NCI-H226 (cell line): ENCODE measurements around the gene ADAMTS17.
"Not testable (repeated sequence)": the region's sequence is repeated elsewhere in the genome, so short reads cannot be mapped to it uniquely, and the experiment has no call there.

ENCODE experiments used
- DNase-seq: peaks from one replicate; pipeline ENCODE4 v3.0.0-alpha.2; 2015

The ADAMTS17 gene

DNA sequence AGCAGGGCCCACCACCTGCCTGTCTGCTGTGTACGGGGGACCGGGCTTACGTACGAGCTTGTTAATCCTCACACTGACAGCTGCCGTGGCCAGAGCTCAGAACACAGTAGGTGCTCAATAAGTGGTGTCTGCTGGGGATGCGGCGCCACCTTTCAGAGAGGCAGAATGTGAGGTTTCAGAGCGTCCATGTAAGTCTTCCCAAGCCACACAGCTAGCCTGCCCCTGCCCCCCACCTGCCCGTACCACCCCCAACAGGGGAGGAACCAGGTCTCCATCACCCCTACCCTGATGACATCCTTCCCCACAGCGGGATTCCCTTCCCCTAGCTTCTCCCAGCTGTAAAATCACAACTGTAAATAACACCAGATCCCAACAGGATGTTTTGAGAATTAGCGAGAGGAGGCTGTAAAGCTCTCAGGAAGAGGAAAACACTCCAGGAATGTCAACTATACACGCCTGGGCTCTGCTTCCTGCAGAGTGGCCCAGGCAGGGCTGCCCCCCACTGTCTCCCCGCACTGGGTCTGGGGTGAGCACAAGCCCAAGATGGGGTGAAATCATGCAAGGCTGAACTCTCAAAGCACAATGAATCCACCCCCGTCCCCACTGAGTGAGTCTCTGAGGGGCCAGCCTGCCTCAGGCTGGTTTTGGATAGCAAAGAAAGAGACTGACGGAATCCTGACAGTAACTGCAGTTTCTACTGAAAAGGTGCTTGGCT lies 358.4 kb downstream of the ADAMTS17 start:
- no peak for DNase-seq

- no peak for DNase-seq
Measured at GRCh38 chr15:99982662-99983061, 359.1 kb downstream of the ADAMTS17 start.

- no peak for DNase-seq
Measured at GRCh38 chr15:99981839-99982658, 359.7 kb downstream of the ADAMTS17 start.

GRCh38 chr15:99981191-99981647 lies 360.6 kb downstream of the ADAMTS17 start:
- DNase-seq: peak; percentile 24

DNA sequence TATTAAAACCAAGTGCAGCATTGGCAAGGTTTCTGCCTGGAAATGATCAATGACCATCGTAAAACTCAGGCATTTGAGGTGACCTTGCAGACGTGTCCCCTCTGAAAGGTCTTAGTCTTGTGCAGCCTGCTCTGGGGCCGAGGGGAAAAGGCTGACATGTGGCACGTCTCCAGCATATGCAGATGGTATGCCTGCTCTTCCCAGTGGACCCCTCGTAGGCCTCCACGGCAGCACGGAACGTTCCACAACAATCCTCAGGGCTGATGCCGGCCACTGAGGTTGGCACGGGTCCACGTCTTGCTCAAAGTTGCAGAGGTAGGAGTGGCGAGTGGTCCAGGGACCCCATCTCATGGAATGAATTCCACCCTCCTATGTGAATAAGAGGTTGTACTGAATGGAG lies 361.0 kb downstream of the ADAMTS17 start:
- no peak for DNase-seq

GRCh38 chr15:99979886-99980285 lies 361.9 kb downstream of the ADAMTS17 start:
- not testable (repeated sequence) for DNase-seq

- DNase-seq: no peak
Measured at GRCh38 chr15:99979371-99979770, 362.4 kb downstream of the ADAMTS17 start.

DNA sequence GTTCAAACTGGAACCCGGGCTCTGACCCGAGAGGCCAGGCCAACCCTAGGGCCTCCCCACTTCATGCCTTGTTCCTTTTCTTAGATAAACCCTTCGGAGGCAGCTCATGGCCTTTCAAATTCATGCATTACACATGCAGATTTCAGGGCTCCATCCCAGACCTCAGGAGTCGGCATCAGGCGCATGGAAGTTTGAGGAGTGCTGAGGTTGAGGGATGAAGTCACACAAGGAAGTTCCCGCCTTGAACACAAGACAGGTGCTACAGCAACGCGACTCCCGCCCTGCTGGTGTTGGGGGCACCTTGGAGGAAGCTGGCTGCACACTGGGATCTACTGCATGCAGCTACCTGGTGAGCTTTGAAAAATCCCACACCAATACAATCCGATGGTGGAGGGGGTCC lies 363.3 kb downstream of the ADAMTS17 start:
- no peak for DNase-seq

DNA sequence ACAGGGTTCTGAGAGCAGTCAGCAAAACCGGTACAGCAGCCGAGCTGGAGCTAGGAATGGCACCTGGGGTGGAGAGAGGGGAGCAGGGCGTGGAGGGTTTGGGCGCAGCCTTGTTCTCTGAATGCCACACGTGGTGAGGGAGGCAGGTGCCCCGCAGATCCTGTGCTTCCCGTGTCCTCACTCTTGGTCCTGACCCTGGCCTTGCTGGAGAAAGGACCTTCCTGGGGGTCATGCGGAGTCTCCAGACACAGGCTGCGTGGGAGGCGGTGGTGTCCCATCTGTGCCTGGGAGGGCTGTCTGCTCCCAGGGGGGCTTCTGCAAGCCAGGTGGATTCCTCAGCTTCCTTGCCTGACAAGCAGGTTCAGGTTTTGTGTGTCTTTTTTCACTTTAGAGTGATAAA lies 363.8 kb downstream of the ADAMTS17 start:
- no peak for DNase-seq

DNA sequence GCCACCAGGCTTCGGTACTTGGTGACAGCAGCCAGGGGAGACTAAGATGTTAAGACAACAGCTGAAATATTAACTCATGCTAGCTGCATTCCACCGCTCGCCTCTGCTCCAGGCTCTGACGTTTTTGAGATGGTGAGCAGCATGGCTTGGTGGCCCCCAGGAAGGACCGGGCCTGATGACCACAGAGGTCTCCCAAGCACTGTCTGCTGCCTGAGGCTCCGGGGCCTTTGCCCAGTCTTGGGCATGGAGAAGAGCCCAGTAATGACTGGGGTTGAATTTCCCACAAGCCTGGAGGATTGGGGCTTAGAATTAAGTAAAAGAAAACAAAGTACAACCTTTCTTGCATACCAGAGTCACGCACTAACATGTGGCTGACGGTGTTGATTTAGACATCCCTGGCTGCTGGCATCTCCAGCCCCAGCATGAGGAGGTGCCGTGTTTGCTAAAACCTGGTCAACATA lies 364.9 kb downstream of the ADAMTS17 start:
- peak; percentile 85 for DNase-seq

- DNase-seq: no peak
Measured at GRCh38 chr15:99976000-99976399, 365.8 kb downstream of the ADAMTS17 start.

DNA sequence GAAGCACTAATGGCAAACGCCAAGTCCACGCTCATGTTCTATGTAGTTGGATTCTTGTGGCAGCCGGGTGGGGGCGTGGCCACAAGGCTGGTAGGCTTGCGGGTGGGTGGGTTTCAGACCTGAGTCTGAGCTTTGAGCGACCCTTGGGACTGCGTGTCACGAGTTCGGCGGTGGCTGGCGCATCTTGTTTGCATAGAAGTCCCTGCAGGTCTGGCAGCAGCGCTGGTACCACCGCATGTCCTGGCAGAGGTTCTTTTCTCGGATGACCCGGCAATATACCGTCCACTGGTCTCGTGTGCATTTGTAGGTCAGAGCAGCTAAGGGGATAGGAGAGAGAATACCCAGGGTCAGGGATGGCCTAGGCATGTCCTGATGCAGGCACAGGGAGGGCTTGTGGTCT lies 367.5 kb downstream of the ADAMTS17 start:
- no peak for DNase-seq

- DNase-seq: no peak
Measured at GRCh38 chr15:99973351-99973750, 368.4 kb downstream of the ADAMTS17 start.

DNA sequence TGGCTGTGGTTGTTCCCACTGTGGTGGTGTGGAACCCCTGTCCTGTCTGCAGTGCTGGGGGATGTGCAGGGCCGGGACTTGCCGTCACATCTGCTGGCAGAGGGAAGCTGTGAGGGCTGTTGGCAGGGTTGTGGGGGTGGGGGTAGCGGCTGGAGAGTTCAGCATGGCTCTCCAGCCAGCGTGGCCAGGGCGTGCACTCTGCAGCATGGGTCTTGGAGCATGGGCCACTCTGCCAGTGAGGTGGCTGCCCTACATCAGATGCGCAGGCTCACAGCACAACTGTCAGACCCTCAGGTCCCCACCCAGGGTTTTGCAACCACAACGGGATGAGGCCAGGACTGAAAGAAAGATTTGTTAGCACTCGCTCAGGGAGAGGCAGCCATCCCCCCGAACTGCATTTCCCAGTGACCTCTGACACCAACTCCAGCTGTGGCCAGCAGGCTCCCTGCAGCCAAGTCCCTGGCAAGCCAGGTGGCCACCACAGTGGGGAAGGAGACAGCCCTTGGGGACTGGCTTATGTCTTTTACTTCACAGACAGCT lies 370.8 kb downstream of the ADAMTS17 start:
- DNase-seq: no peak

- no peak for DNase-seq
Measured at GRCh38 chr15:99969261-99969920, 372.4 kb downstream of the ADAMTS17 start.

DNA sequence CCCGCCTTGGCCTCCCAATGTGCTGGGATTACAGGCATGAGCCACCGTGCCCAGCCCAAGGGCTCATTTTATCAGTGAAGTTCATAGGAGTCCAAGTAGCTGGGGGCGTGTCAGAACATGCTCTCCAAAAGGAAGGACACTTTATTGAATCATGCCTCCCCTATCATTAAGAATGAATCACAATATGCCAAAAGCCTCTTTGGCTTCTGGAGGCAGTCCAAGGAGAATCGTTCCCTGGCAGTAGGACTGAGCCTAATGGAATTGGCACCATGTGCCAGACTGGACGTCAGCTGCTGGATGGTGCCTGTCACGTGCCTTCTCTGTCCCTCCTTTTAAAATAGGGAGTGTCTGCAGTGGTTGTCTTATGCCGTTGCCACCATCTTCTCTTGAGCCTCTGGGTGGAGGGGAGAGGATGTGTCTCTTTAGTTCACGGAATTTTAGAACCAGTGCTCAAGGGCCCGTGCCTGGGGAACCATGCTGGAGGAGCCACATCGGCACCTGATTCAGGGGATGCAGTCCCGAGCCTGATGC lies 373.9 kb downstream of the ADAMTS17 start:
- peak; percentile 80 for DNase-seq

DNA sequence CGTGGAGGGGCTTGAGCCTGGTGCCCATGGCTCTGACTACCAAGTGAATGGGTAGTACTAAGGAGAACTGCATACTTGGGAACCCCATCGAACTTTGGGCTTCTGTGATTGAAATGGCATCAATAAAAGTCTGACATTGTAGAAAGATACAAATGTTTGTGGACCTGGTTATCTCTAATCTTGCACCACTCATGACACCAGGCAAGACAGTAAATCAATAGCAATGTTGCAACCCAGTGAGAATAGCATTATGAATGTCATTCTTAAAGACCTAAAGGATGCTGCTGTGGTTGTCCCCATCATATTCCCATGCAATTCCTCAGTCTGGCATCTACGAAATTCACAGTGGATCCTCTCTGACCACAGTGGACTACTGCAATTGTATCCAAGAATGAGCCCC lies 375.0 kb downstream of the ADAMTS17 start:
- DNase-seq: no peak

DNA sequence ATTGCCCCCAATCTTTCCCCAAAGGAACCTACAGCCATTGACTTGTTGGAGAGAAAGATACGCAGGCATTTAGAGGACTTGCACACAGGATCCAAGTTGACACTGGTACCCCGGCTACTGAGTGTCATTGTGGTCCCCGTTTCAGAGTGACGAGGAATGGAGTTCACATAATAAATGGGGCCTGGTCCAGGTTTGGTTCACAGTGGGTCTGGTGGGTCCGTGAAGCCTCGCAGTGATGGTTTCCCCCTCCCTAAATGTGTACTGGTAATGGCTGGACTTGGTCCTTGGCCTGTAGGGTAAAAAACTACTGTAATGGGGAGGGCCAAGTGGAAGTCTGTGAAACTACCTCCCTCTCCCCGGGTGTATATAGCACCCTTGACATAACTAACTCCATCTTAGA lies 376.4 kb downstream of the ADAMTS17 start:
- no peak for DNase-seq

DNA sequence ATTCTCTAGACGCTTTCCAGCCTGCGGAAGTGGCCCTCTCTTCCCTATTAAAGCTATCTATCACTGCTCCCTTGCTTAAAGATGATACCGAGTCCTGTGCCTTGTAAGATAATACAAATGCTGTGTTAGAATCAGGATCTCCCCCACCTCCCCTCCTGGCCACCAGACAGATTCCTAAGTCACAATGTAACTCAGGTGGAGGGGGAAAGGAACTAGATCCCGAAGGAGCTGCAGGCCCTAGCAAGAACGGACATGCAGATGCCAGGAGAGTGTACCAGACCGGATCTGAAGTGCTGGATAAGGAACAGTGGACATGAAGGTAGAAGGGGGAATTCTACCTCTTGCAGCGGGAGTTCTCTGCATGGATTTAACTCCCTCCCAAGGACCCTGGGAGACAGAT lies 377.8 kb downstream of the ADAMTS17 start:
- DNase-seq: no peak

DNA sequence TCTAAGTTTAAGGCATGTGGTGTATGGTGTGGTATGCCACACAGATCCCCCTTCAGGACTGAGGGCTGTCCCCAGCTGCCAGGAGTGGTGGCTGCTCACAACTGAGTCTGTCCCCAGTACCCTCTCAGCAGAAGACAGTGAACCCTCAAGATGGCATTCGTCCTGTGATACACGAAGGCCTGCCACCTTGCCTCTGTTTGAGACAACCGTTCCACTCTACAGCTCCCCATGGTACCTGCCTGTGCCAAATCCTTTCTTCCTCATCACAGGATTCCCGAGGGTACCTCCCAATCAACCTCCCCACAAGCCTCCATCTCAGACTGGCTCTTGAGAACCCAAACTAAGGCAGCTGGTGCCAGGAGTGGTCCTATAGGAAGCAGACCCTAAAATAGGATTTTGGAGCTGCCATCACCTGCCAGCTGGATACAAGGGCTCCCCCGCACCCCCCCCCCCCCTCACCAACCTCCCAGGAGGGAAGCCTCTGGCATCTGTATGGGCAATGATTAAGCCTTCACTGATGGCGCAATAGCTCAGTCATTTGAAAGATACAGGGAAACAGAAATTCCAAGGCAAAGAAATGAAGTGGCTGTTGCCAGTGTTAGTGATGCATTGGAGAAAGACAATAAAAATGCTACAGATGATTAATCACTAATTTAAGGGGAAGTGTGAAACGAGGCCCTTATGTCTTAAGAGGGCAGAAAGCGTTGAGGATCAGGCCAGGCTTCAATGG lies 378.5 kb downstream of the ADAMTS17 start:
- peak; percentile 88 for DNase-seq

DNA sequence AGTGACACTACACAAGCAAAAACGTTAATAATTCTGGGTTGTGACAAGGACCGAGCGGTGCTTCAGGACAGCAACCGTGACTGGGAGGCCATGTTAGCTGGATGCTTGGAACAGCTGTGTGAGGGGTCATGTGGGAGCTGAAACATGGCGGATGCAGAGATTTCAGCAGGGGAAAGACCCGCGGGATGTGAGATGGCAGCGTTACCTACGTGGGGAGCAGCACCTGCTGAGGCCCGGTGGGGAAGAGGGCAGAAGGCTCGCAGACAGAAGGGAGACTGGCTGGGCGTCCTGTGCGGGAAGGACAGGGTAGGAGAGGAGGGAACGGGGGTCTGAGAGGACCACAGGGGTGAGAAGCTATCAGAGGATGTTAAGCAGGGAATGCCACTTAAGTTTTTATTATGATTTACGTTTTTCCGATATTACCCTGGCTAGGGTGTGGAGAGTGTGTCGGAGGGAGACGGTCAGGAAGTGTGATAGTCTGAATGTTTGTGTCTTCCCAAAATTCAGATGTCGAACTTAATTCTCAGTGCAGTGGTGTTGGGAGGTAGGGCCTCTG lies 379.7 kb downstream of the ADAMTS17 start:
- no peak for DNase-seq

- peak; percentile 52 for DNase-seq
Measured at GRCh38 chr15:99961011-99961441, 380.7 kb downstream of the ADAMTS17 start.
